Prostate gland (tissue), 2 donors: ENCODE results near the gene THSD7A. TPM values are rescaled to one million over a fixed set of nuclear protein-coding genes. Genes with fewer than 3 reads are reported as not detected.

ENCODE experiments used
- DNase-seq: peaks from one replicate; pipeline ENCODE4 v3.0.0-alpha.2; 2019; ENCODE audit warnings: low spot score
- H3K27ac ChIP-seq, 2 donors: fragments of 200-600 bp; sonication (generic); 2 replicates each; pipeline ENCODE4 v1.5.1; 2017 to 2019
- H3K27me3 ChIP-seq: fragments of 200-600 bp; sonication (generic); replicated peaks from 2 replicates; pipeline ENCODE4 v1.5.1; 2019; ENCODE audit not compliant: insufficient read depth
- H3K36me3 ChIP-seq, 2 donors: fragments of 200-600 bp; sonication (generic); 1 replicate in 1 of 2; 2 replicates in 1 of 2; pipeline versions ENCODE4 v1.5.1 to v1.8.1; 2017 to 2019
- H3K4me1 ChIP-seq: fragments of 200-600 bp; sonication (generic); replicated peaks from 2 replicates; pipeline ENCODE4 v1.5.1; 2019
- H3K4me3 ChIP-seq, 2 donors: fragments of 200-600 bp; sonication (generic); 2 replicates each; pipeline ENCODE4 v1.5.1; 2017 to 2019
- H3K9me3 ChIP-seq: fragments of 200-600 bp; sonication (generic); 2 replicates; pipeline ENCODE4 v1.5.1; 2017
- POLR2A ChIP-seq: fragments of 450-650 bp; IDR thresholded peaks from one replicate; pipeline ENCODE4 v1.6.1; 2016; ENCODE audit warnings: antibody characterized with exemption, mild to moderate bottlenecking
- POLR2AphosphoS5 ChIP-seq: sonication (generic); formaldehyde crosslinking; IDR thresholded peaks from one replicate; pipeline ENCODE4 v1.6.1; 2017; ENCODE audit warnings: antibody characterized with exemption
- WGBS: methylation state at CpG from one replicate; pipeline ENCODE4 v1.1.5; 2018; 5-methylcytosine and 5-hydroxymethylcytosine counted together
- intact Hi-C: fragments of 100-400 bp; cut with DNase I; formaldehyde crosslinking; loops from one replicate; pipeline ENCODE4 v1.14.2; 2022
- total RNA-seq, 2 donors: library from RNA; depleted of rRNA; stranded (reverse); fragments of >200 nt; gene quantifications; one replicate each; pipeline ENCODE4 v1.1.0, GENCODE V29; 2016
- TF ChIP-seq, protein P1 (sequence below), 4 experiments: fragments of 200-600 bp in 2 of 4; fragments of 450-650 bp in 2 of 4; sonication (generic) in 2 of 4; IDR thresholded peaks; 1 replicate in 3 of 4; 2 replicates in 1 of 4; pipeline ENCODE4 v1.5.1; 2016 to 2019; ENCODE audit warnings: antibody characterized with exemption in 4 of 4, mild to moderate bottlenecking in 2 of 4, moderate library complexity in 2 of 4

THSD7A gene
- total RNA-seq, 2 donors from 2014 or later: 3.1 to 9.9 TPM

DNA sequence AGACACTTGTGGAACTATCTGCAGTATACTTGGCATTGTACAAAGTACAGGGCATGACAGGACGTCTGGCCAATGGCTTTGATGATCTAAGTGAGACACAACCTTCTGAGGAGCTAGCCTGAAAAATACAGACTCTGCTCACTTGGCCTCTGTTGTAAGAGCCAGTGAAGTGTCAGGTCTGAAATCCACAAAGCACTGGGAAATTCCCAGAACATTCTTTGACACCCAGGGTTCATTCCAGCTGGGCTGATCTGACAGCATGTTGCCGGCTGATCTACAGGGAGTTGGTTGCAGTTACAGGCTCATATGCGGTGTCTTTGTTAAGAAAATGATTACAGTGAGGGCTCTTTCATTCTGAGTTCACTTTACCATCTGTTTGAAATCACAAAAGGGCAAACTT is 503.7 kb downstream of the THSD7A start:
- intact Hi-C loops: no loop called here
- no peak for TF ChIP-seq POLR2A
- TF ChIP-seq POLR2AphosphoS5: no peak
- TF ChIP-seq, protein P1, sequence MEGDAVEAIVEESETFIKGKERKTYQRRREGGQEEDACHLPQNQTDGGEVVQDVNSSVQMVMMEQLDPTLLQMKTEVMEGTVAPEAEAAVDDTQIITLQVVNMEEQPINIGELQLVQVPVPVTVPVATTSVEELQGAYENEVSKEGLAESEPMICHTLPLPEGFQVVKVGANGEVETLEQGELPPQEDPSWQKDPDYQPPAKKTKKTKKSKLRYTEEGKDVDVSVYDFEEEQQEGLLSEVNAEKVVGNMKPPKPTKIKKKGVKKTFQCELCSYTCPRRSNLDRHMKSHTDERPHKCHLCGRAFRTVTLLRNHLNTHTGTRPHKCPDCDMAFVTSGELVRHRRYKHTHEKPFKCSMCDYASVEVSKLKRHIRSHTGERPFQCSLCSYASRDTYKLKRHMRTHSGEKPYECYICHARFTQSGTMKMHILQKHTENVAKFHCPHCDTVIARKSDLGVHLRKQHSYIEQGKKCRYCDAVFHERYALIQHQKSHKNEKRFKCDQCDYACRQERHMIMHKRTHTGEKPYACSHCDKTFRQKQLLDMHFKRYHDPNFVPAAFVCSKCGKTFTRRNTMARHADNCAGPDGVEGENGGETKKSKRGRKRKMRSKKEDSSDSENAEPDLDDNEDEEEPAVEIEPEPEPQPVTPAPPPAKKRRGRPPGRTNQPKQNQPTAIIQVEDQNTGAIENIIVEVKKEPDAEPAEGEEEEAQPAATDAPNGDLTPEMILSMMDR (IDR thresholded peaks at IDR 0.05): no peak
- Histone ChIP-seq H3K9me3 (no peaks in the 10 kb centered on the region), H3K27ac (no peak overlapping the region), H3K4me3 (no peak overlapping the region), H3K27me3 (no peaks in the 10 kb centered on the region), H3K4me1 (no peaks in the 10 kb centered on the region), H3K36me3 (no peaks in the 10 kb centered on the region)
- 22% methylated on average over 3 of the region's 3 CpGs for WGBS
- DNase-seq: no peak

DNA sequence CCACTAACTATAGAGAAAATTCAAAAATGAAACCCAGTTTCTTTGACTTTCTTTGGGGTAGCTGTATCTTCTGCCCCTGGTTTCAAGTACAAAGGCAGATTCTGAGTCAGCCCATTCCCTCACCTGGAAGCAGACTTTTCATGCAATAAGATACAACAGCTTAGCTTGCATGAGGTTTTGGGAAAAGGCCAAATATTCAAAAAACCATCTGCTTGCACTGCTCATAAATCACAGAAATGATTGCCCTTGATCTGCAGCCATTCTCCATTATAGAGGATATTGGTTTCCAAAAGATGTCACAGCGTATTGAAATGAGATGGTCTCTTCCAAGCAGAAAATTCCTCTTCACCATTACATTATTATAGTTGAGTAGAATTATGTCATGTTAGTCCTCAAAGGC is 504.4 kb downstream of the THSD7A start:
- 58% methylated on average over 1 of the region's 1 CpG for WGBS
- TF ChIP-seq POLR2A (no peak), POLR2AphosphoS5 (no peak)
- TF ChIP-seq, protein P1 (IDR thresholded peaks at IDR 0.05): no peak
- Histone ChIP-seq H3K36me3 (no peaks in the 10 kb centered on the region), H3K4me1 (no peaks in the 10 kb centered on the region), H3K27ac (no peak overlapping the region), H3K9me3 (no peaks in the 10 kb centered on the region), H3K4me3 (no peak overlapping the region), H3K27me3 (no peaks in the 10 kb centered on the region)
- intact Hi-C loops: no loop called here
- no peak for DNase-seq
